ENCODE results near the gene EDNRA. TPM values are rescaled to one million over a fixed set of nuclear protein-coding genes. Genes with fewer than 3 reads are reported as not detected.

EDNRA gene
- total and polyA plus RNA-seq, 9 of the 15 experiments (the other 6 are each of a cell fraction or from before 2014, with no cell fraction given): not detected

- no peak overlapping the region for H3K4me3 ChIP-seq
- no TSS peak for BruUV-seq (replicated peaks)
- H3K4me2 ChIP-seq (ENCODE audit: insufficient read depth, low read length): no peak overlapping the region
- no peaks in the 10 kb centered on the region for H3K36me3 ChIP-seq (ENCODE audit: control insufficient read depth, insufficient read depth, low read length)
- no peak for TF ChIP-seq HMG20B (CRISPR knock-in tag; IDR thresholded peaks at IDR 0.05)
- TF ChIP-seq, protein P1, sequence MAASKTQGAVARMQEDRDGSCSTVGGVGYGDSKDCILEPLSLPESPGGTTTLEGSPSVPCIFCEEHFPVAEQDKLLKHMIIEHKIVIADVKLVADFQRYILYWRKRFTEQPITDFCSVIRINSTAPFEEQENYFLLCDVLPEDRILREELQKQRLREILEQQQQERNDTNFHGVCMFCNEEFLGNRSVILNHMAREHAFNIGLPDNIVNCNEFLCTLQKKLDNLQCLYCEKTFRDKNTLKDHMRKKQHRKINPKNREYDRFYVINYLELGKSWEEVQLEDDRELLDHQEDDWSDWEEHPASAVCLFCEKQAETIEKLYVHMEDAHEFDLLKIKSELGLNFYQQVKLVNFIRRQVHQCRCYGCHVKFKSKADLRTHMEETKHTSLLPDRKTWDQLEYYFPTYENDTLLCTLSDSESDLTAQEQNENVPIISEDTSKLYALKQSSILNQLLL (CRISPR knock-in tag; IDR thresholded peaks at IDR 0.05; ENCODE audit: borderline replicate concordance): no peak
- TF ChIP-seq POLR2H (tag; IDR thresholded peaks at IDR 0.05; ENCODE audit: low read depth): no peak
- TF ChIP-seq LARP7 (IDR thresholded peaks at IDR 0.05): no peak
- no peak for TF ChIP-seq TAF15 (IDR thresholded peaks at IDR 0.05; ENCODE audit: low read depth, low read length)
- no peak for TF ChIP-seq ZKSCAN3 (CRISPR knock-in tag; IDR thresholded peaks at IDR 0.05)
- no peak for TF ChIP-seq PCBP1 (IDR thresholded peaks at IDR 0.05; ENCODE audit: low read depth, low read length, poor library complexity, severe bottlenecking)
- TF ChIP-seq ZNF561 (CRISPR knock-in tag; conservative IDR thresholded peaks at IDR 0.05): no peak
- no peak for TF ChIP-seq ZFX (CRISPR knock-in tag; IDR thresholded peaks at IDR 0.05)
- TF ChIP-seq HNRNPL (IDR thresholded peaks at IDR 0.05; ENCODE audit: low read depth, low read length): no peak
- no peak for TF ChIP-seq MCM3 (IDR thresholded peaks at IDR 0.05)
- TF ChIP-seq MTA1 (IDR thresholded peaks at IDR 0.05; ENCODE audit: borderline replicate concordance): no peak
- no peak for TF ChIP-seq RNF2 (IDR thresholded peaks at IDR 0.05)
- TF ChIP-seq ZBTB7A (IDR thresholded peaks at IDR 0.05; ENCODE audit: borderline replicate concordance, control insufficient read depth, low read depth, low read length): no peak
- TF ChIP-seq, protein P2, sequence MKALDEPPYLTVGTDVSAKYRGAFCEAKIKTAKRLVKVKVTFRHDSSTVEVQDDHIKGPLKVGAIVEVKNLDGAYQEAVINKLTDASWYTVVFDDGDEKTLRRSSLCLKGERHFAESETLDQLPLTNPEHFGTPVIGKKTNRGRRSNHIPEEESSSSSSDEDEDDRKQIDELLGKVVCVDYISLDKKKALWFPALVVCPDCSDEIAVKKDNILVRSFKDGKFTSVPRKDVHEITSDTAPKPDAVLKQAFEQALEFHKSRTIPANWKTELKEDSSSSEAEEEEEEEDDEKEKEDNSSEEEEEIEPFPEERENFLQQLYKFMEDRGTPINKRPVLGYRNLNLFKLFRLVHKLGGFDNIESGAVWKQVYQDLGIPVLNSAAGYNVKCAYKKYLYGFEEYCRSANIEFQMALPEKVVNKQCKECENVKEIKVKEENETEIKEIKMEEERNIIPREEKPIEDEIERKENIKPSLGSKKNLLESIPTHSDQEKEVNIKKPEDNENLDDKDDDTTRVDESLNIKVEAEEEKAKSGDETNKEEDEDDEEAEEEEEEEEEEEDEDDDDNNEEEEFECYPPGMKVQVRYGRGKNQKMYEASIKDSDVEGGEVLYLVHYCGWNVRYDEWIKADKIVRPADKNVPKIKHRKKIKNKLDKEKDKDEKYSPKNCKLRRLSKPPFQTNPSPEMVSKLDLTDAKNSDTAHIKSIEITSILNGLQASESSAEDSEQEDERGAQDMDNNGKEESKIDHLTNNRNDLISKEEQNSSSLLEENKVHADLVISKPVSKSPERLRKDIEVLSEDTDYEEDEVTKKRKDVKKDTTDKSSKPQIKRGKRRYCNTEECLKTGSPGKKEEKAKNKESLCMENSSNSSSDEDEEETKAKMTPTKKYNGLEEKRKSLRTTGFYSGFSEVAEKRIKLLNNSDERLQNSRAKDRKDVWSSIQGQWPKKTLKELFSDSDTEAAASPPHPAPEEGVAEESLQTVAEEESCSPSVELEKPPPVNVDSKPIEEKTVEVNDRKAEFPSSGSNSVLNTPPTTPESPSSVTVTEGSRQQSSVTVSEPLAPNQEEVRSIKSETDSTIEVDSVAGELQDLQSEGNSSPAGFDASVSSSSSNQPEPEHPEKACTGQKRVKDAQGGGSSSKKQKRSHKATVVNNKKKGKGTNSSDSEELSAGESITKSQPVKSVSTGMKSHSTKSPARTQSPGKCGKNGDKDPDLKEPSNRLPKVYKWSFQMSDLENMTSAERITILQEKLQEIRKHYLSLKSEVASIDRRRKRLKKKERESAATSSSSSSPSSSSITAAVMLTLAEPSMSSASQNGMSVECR (CRISPR knock-in tag; IDR thresholded peaks at IDR 0.05): no peak
- TF ChIP-seq ESRRB (CRISPR knock-in tag; IDR thresholded peaks at IDR 0.05; ENCODE audit: borderline replicate concordance): no peak
- TF ChIP-seq MEF2A (IDR thresholded peaks at IDR 0.05; ENCODE audit: control insufficient read depth, low read depth, low read length): no peak
- TF ChIP-seq HDAC2 (IDR thresholded peaks at IDR 0.05): no peak
- H4K20me1 ChIP-seq (replicated peaks; ENCODE audit: control insufficient read depth, insufficient read depth, low read length): no peaks in the 10 kb centered on the region
- DNase-seq (ENCODE audit: extremely low read depth in 1 of 4, low spot score in 3 of 4) (no peak), ATAC-seq (no peak), FAIRE-seq (no peak)
- no peaks in the 10 kb centered on the region for H3K9me1 ChIP-seq (ENCODE audit: control insufficient read depth, insufficient read depth, low read length)
- WGBS (ENCODE audit: insufficient coverage, low coverage, missing lambda C conversion rate): 0% methylated on average over 2 of the region's 2 CpGs
- H3K9me3 ChIP-seq (replicated peaks; ENCODE audit: control insufficient read depth, insufficient read depth, low read depth, low read length): no peaks in the 10 kb centered on the region
- H3K79me2 ChIP-seq (ENCODE audit: control insufficient read depth, insufficient read depth, low read length): no peaks in the 10 kb centered on the region
- POLR2A ChIA-PET: no interaction called here
- no peak overlapping the region for H2AFZ ChIP-seq (ENCODE audit: low read depth, low read length)
- CTCF ChIA-PET (ENCODE audit: low intra/inter-chr PET ratio): no interaction called here
- no peak overlapping the region for H3K9ac ChIP-seq (ENCODE audit: insufficient read depth in 1 of 2, low read depth in 2 of 2, low read length in 2 of 2)
- no peaks in the 10 kb centered on the region for H3K27me3 ChIP-seq (ENCODE audit: control insufficient read depth in 2 of 2, insufficient read depth in 2 of 2, low read length in 2 of 2)
- no peaks in the 10 kb centered on the region for H3K4me1 ChIP-seq (replicated peaks in 1 of 2; ENCODE audit: control insufficient read depth in 2 of 2, insufficient read depth in 2 of 2, low read length in 2 of 2)
- intact Hi-C loops (cut with micrococcal nuclease): no loop called here
- in situ Hi-C loops (cut with MboI): no loop called here
- no peak overlapping the region for H3K27ac ChIP-seq (ENCODE audit: extremely low read depth, low read depth, low read length)
These were observed 52.0 kb downstream of the EDNRA start for GRCh38 chr4:147532896-147533295.
